ENCODE data around the gene MYH1.
A peak's percentile ranks its signal among the peaks of the same experiment; 100 is the strongest.

The MYH1 gene

GRCh38 chr17:10458701-10459100 lies 59.6 kb downstream of the MYH1 start:
- H3K4me3 ChIP-seq (replicated peaks in 1 of 2; ENCODE audit: low read depth in 2 of 2, low read length in 2 of 2): no peak overlapping the region
- TF ChIP-seq CTCF (IDR thresholded peaks at IDR 0.05; ENCODE audit: low read depth, low read length): no peak
- no peak for DNase-seq (ENCODE audit: low read depth in 2 of 2)

GRCh38 chr17:10457952-10458351 lies 60.4 kb downstream of the MYH1 start:
- no peak overlapping the region for H3K4me3 ChIP-seq (replicated peaks in 1 of 2; ENCODE audit: low read depth in 2 of 2, low read length in 2 of 2)
- no peak for TF ChIP-seq CTCF (IDR thresholded peaks at IDR 0.05; ENCODE audit: low read depth, low read length)
- DNase-seq (ENCODE audit: low read depth in 2 of 2): no peak

- H3K4me3 ChIP-seq (replicated peaks in 1 of 2; ENCODE audit: low read depth in 2 of 2, low read length in 2 of 2): no peak overlapping the region
- peak in 1 of 2 donors; percentile 1 for DNase-seq (ENCODE audit: low read depth in 2 of 2)
- no peak for TF ChIP-seq CTCF (IDR thresholded peaks at IDR 0.05; ENCODE audit: low read depth, low read length)
These were observed 71.1 kb downstream of the MYH1 start for GRCh38 chr17:10447026-10447931.

All from cardiac fibroblast (primary cell).